Tongue (tissue), 2 donors: ENCODE measurements around the gene RPL27A. TPM values are rescaled to one million over a fixed set of nuclear protein-coding genes. Genes with fewer than 3 reads are reported as not detected.

Experiments used
- DNase-seq: peaks from one replicate; pipeline ENCODE4 v3.0.0-alpha.2; 2015
- total RNA-seq: library from RNA; depleted of rRNA; stranded (reverse); fragments of >200 nt; gene quantifications from one replicate; pipeline ENCODE4 v1.2.3, GENCODE V29; 2014

RPL27A gene
- total RNA-seq, 1 donor from 2014 or later: 814 TPM

DNA sequence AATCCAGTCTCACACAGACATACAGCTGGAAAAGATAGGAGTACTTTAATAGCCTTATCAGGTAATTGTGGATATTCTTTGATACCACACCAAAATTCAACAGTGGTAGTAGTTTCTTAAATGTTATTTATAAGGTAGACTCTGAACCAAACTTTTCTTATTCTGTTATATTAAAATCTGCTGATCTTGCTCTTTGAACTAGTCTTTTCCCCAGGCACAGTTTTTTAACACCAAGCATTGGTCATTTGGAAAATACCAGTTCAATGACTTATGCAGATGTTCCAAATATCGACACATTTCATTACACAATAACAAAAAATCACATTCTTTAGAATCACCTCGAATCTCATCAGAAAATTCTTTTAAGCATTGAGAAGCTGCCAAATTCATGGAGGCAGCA lies 7.7 kb upstream of the RPL27A start:
- DNase-seq: no peak

GRCh38 chr11:8676458-8676857 lies 6.1 kb upstream of the RPL27A start:
- no peak for DNase-seq

- DNase-seq: no peak
Measured at GRCh38 chr11:8679006-8679405, 3.6 kb upstream of the RPL27A start.

- no peak for DNase-seq
Measured at GRCh38 chr11:8681837-8682302, 722 bp upstream of the RPL27A start.

GRCh38 chr11:8683115-8683807 lies 669 bp downstream of the RPL27A start:
- DNase-seq: no peak

- DNase-seq: no peak
Measured at GRCh38 chr11:8684600-8685290, 2.2 kb downstream of the RPL27A start.

DNA sequence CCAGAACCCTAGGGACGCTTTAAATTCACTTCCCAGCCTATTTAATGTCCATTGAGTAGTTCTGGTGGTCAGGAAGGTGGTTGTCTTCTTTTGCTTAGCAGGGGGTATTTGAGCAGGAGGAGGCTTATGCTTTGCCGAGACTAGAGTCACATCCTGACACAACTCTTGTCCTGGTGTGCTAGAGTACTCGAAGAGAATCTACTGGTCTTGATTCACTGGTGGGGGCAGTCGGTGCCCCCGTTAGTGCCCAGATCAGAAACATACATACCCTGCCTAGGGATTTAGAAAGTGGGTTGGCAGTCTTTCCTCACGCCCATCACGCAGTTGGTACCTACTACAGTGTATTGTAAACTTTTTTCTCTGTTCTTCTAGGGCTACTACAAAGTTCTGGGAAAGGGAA lies 2.7 kb downstream of the RPL27A start:
- DNase-seq: no peak

- no peak for DNase-seq
Measured at GRCh38 chr11:8685820-8686219, 3.2 kb downstream of the RPL27A start.

- no peak for DNase-seq
Measured at GRCh38 chr11:8686325-8686724, 3.7 kb downstream of the RPL27A start.

- peak; percentile 98 for DNase-seq
Measured at GRCh38 chr11:8688414-8689362, 6.1 kb downstream of the RPL27A start.

DNA sequence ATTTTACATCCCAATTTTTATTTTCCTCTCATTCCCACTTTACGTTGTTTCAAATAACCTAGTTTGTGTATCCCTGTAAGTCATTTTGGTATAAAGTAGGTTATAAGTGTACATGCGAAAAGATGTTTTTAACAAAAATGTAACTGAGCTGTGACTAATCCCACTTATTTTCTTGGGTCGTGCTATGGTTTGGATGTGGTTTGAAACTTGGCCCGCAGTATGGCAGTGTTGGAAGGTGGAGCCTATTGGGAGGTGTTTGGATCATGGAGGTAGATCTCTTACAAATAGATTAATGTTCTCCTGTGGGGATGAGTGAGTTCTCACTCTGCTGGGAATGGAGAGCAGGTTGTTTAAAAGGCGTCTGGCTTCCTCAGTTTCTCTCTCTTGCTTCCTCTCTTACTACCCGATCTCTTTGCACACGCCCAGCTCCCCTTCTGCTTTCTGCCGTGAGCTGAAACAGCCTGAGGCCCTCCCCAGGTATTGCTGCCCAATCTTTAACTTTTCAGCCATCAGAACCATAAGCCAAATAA lies 7.2 kb downstream of the RPL27A start:
- DNase-seq: no peak

DNA sequence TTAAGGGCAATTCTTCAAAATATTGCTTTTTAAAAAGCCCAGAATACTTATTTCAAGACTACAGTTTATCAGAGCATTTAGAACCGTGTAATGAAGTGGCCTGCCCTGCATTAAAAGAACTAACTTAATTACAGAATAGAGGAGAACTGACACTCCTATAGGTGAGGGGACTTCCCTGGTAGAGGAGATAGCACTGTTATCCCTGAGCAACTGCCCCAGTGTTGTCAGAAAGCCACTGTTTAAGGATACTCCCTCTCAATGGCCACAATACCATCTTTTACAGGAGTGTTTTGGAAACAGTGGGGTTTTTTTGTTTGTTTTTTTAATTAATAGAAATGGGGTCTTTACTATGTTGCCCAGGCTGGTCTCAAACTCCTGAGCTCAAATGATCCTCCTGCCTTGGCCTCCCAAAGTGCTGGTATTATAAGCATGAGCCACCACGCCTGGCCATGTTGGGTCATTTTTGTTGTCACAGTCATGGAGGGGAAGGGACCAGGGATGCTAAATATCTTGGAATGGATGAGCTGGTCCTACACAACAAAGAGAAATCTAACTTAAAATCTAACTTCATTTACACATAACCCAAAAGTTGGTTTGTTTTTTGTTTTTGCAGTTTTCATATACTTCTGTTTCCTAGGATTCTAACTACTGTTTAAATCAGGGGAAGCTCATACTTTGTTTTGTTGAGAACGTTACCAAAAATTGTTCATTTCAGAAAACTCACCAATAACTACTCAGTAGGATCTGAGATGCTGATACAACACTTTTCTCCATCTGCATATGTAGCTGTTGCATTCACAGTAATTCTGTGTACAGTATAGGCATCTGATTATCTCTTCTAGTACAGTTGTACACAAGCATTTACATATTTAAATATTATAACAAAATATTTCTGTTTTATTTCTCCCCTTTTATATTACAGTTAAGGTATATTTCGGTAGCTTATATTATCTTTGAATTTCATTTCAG lies 8.1 kb downstream of the RPL27A start:
- DNase-seq: no peak

DNA sequence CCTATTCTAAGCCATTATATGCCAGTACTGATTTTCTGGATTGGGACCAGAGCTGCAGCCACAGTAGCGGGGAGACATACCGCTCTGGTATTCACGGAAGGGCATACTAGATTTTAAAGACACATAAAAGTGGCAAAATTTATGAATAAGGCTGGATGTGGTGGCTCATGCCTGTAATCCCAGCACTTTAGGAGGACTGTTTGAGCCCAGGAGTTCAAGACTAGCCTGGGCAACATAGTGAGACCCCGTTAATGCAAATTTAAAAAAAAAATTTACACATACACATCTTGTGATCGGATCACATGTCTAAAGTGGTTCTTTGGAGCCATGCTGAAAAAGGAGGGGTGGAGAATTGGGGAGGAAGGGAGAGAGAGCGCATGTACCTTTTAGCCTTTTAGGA lies 9.0 kb downstream of the RPL27A start:
- DNase-seq: no peak

DNA sequence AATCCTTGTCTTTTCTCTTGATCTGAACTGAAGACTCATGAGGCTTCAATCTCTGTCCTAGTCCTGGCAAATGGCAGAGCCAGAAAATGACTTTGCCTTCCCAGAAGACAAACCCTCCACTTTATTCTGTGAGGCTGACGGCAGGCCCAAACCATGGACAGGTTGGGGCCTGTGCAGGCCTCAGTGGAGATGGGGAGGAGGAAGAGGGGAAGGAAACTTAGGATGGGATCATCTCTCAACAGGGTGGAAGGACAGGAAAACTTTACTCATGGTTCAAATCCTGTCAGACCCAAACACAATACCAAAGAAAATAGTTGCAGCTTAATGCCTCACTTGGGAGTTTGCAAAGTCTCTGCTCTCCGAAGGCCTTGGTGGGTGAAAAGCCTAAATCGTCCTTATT lies 9.8 kb downstream of the RPL27A start:
- DNase-seq: no peak

GRCh38 chr11:8693010-8693551 lies 10.5 kb downstream of the RPL27A start:
- no peak for DNase-seq

- no peak for DNase-seq
Measured at GRCh38 chr11:8693555-8693954, 11.0 kb downstream of the RPL27A start.

DNA sequence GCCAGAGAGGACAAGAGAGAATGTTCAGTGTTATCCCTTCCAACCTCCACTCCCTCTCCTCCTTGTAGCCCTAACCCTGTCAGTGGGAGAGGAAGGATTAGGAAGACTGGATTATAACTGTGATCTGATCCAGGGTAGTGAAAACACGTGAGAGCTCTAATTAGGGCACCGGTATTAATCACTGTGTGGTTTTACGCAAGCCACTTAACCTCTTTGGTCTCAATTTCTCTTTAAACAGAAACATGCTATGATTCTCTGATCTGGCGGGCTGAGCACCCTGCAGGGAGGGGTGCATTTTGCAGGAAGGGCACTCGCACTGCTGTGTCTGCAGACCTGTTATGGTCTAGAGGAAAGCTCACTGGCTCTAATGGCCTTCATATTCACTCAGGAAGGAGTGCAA lies 11.5 kb downstream of the RPL27A start:
- no peak for DNase-seq

DNA sequence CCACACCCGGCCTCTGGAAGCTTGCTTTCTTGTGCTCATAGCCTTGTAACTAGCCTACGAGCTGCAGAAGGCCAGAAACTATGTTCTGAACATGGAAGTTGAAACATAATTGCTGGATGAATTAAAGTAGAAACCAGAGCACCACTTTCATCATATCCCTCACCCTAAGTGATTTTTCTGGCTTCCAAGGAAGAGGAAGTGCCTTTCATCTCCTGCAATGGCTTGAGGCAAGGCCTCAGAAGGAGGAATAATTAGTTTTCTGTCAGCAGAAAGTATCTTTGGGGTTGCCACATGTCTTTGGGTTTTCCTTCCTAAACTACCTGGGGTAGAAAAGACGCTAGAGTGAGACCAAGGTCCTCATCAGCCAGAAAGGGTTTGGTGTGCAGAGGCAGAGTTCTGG lies 14.5 kb downstream of the RPL27A start:
- no peak for DNase-seq

- DNase-seq: no peak
Measured at GRCh38 chr11:8698379-8698851, 15.8 kb downstream of the RPL27A start.

GRCh38 chr11:8698917-8699441 lies 16.4 kb downstream of the RPL27A start:
- no peak for DNase-seq

GRCh38 chr11:8699903-8700302 lies 17.3 kb downstream of the RPL27A start:
- peak; percentile 62 for DNase-seq
